Urinary bladder (tissue), 4 donors: Measurements from ENCODE around the gene USP35. TPM values are rescaled to one million over a fixed set of nuclear protein-coding genes. Genes with fewer than 3 reads are reported as not detected.

Experiments
- DNase-seq: peaks from one replicate; pipeline ENCODE4 v3.0.0-alpha.2; 2015; ENCODE audit errors: extremely low spot score
- H3K27ac ChIP-seq: one replicate; pipeline ENCODE4 v1.5.1; 2013; ENCODE audit warnings: low read depth, mild to moderate bottlenecking, moderate library complexity
- H3K36me3 ChIP-seq: one replicate; pipeline ENCODE4 v1.6.1; 2013; ENCODE audit warnings: mild to moderate bottlenecking, moderate library complexity; ENCODE audit not compliant: insufficient read depth
- H3K4me1 ChIP-seq: one replicate; pipeline ENCODE4 v1.6.1; 2013; ENCODE audit warnings: mild to moderate bottlenecking, moderate library complexity; ENCODE audit not compliant: insufficient read depth
- H3K4me3 ChIP-seq: one replicate; pipeline ENCODE4 v1.5.1; 2013; ENCODE audit warnings: low read depth, low read length
- WGBS: extraction: QIAGEN DNeasy Blood & Tissue Kit; methylation state at CpG from one replicate; pipeline ENCODE4 v1.1.7; 2013; 5-methylcytosine and 5-hydroxymethylcytosine counted together
- polyA plus RNA-seq: library from polyadenylated mRNA; stranded (reverse); fragments of 200-250 nt; gene quantifications from one replicate; pipeline ENCODE4 v1.2.3, GENCODE V29; 2013
- total RNA-seq: library from RNA; depleted of rRNA; stranded (reverse); fragments of >200 nt; gene quantifications from one replicate; pipeline ENCODE4 v1.2.3, GENCODE V29; 2014
- donor health status: healthy with polysubstance abuse.
- donor health status: healthy.

The USP35 gene
- total and polyA plus RNA-seq, 2 donors: 7.3 to 7.8 TPM

DNA sequence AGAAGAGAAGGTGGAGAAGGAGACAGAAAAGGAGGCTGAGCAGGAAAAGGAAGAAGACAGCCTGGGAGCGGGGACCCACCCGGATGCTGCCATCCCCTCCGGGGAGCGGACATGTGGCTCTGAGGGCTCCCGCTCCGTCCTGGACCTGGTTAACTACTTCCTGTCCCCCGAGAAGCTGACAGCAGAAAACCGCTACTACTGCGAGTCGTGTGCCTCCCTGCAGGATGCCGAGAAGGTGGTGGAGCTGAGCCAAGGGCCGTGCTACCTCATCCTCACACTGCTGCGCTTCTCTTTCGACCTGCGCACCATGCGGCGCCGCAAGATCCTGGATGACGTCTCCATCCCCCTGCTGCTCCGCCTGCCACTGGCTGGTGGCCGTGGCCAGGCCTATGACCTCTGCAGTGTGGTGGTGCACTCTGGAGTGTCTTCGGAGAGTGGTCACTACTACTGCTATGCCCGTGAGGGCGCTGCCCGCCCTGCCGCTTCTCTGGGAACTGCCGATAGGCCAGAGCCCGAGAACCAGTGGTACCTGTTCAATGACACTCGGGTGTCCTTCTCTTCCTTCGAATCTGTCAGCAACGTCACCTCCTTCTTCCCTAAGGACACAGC lies 21.4 kb downstream of the USP35 start:
- no peaks in the 10 kb centered on the region for H3K36me3 ChIP-seq
- WGBS: 89% methylated on average over 31 of the region's 31 CpGs
- no peak overlapping the region for H3K27ac ChIP-seq
- no peak for DNase-seq
- no peaks in the 10 kb centered on the region for H3K4me1 ChIP-seq
- no peak overlapping the region for H3K4me3 ChIP-seq

- 99% methylated on average over 5 of the region's 5 CpGs for WGBS
- Histone ChIP-seq H3K4me3 (no peak overlapping the region), H3K4me1 (no peaks in the 10 kb centered on the region), H3K36me3 (peaks cover 3% of the 10 kb centered on the region), H3K27ac (no peak overlapping the region)
- DNase-seq: no peak
Observed at GRCh38 chr11:78211565-78211964, 22.8 kb downstream of the USP35 start.

- Histone ChIP-seq H3K4me1 (no peaks in the 10 kb centered on the region), H3K27ac (no peak overlapping the region), H3K36me3 (peaks cover 3% of the 10 kb centered on the region), H3K4me3 (no peak overlapping the region)
- 84% methylated on average over 11 of the region's 11 CpGs for WGBS
- no peak for DNase-seq
Observed at GRCh38 chr11:78212586-78213371, 24.1 kb downstream of the USP35 start.

DNA sequence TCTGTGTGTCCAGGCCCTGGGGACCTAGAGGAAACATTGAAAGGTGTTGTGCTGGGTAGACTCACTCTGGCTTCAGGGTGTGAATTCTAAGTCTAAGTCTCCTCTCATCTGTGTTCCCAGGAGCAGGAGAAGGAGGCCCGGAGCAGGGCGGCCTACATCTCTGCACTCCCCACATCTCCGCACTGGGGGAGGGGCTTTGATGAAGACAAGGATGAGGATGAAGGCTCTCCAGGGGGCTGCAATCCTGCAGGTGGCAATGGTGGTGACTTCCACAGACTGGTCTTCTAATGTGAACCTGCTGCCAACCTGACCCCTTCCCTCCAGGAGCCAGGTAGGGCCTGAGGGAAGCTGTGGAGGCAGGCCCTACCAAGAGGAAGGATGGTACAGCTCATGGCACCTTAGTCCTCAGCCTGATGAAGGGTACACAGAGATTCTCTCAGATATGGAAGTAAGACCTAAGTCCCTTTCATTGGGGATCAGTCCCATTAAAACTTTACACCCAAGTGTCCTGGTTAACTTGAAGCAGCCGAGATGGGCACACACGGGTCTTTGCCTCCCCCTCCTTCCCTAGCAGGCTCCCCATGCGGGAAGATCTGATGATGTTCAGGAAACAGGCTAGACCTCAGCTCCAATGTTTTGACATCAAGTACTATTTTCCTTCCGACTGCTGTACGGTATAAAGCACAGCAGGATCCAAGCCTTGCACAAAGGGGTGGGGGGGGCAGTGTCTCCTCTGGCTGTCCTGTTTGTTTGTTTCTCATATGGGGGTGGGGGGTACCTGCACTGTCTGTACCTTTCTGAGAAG lies 25.0 kb downstream of the USP35 start:
- Histone ChIP-seq H3K4me3 (no peak overlapping the region), H3K36me3 (peaks cover 3% of the 10 kb centered on the region), H3K4me1 (no peaks in the 10 kb centered on the region), H3K27ac (no peak overlapping the region)
- DNase-seq: no peak
- WGBS: 78% methylated on average over 8 of the region's 8 CpGs

- Histone ChIP-seq H3K4me3 (no peak overlapping the region), H3K4me1 (no peaks in the 10 kb centered on the region), H3K27ac (no peak overlapping the region), H3K36me3 (peaks cover 3% of the 10 kb centered on the region)
- no peak for DNase-seq
- 85% methylated on average over 12 of the region's 12 CpGs for WGBS
Observed at GRCh38 chr11:78214331-78215194, 25.8 kb downstream of the USP35 start.

- no peak for DNase-seq
- no peak overlapping the region for H3K27ac ChIP-seq
- 93% methylated on average over 3 of the region's 3 CpGs for WGBS
- no peak overlapping the region for H3K4me3 ChIP-seq
- no peaks in the 10 kb centered on the region for H3K4me1 ChIP-seq
- peaks cover 3% of the 10 kb centered on the region for H3K36me3 ChIP-seq
Observed at GRCh38 chr11:78216021-78216420, 27.3 kb downstream of the USP35 start.

DNA sequence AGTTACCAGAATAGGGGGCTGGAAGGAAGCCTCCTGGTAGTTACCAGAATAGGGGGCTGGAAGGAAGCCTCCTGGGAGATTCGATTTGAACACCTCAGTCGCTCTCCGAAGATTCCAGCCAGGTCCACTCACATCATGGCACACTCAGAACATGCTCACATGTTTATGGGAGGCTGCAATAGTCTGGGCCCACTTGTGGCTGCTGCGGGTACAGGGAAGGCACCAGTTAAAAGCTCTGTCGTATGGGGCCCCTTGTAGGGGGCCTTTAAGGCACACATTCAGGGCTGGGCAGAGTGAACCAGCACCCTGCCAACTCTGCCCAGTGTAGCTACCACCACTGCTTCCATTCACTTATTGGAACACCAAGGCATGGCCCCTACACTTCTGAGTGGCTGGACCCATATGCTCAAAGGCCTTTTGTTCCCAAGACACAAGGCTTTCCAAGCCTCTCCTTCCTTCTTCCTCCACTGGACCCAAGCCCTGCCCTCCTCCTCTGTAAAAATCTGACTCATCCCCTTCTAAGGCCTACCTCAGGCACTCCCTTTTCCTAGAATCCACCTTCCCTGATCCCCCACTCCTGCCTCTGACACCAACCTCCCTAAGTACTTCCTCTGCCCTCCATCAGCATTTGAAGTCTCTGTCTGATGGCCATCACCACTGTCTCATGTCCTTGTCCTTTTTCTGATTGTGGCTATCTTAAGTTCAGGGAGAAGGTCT lies 28.0 kb downstream of the USP35 start:
- Histone ChIP-seq H3K4me1 (no peaks in the 10 kb centered on the region), H3K36me3 (peaks cover 3% of the 10 kb centered on the region), H3K27ac (no peak overlapping the region), H3K4me3 (no peak overlapping the region)
- no peak for DNase-seq
- 89% methylated on average over 5 of the region's 5 CpGs for WGBS

GRCh38 chr11:78217650-78218541 lies 29.2 kb downstream of the USP35 start:
- 96% methylated on average over 14 of the region's 14 CpGs for WGBS
- DNase-seq: no peak
- peaks cover 3% of the 10 kb centered on the region for H3K36me3 ChIP-seq
- no peak overlapping the region for H3K27ac ChIP-seq
- H3K4me3 ChIP-seq: no peak overlapping the region
- no peaks in the 10 kb centered on the region for H3K4me1 ChIP-seq

- Histone ChIP-seq H3K36me3 (peaks cover 3% of the 10 kb centered on the region), H3K27ac (no peak overlapping the region)
- 86% methylated on average over 11 of the region's 11 CpGs for WGBS
Observed at GRCh38 chr11:78218707-78219492, 30.2 kb downstream of the USP35 start.

DNA sequence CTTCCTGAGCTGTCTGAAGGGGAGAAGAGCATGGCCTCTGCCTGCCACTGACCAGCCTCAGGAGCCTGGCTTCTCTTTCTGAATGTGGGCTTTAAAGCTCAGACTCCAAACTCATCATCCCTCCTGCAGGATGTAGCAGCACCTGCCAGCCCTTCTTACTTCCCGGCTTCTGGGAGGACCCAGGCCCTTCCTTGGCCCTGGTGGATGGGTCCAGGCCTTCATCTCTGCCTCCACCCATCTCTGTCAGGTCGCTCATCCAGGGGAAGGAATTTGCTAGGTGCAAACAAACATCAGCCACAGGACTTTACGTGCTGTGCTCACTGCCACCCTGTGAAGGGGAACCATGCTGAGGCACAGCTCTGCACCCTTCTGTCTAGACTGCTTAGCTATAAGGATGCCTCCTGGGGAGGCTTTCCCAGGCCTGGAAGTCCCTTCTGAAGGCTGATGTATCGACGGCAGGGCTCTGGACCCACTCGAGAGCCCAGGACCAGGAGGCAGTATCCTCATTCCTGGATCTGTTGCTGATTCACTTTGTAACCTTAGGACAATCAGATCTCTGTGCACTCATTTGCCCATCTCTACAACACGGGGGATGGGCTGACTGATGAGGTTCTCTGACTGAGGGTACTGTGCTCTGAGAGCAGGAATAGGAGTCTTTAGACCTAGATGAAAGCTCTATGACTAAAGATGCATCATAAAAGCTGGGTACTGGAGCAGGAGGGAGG lies 30.9 kb downstream of the USP35 start:
- 91% methylated on average over 7 of the region's 7 CpGs for WGBS
- H3K36me3 ChIP-seq: peaks cover 3% of the 10 kb centered on the region
- no peaks in the 10 kb centered on the region for H3K4me1 ChIP-seq
- DNase-seq: no peak
- no peak overlapping the region for H3K4me3 ChIP-seq
- H3K27ac ChIP-seq: no peak overlapping the region

More at GRCh38 chr11:78218707-78219492, 30.2 kb downstream of the USP35 start:
- DNase-seq: no peak
- Histone ChIP-seq H3K4me1 (no peaks in the 10 kb centered on the region), H3K4me3 (no peak overlapping the region)
